NCI-H1105 treated with DMSO at 0.1 percent for 48 hours (cell line): Measurements from ENCODE around the gene DAPK1.
"Not testable (repeated sequence)": the region's sequence is repeated elsewhere in the genome, so short reads cannot be mapped to it uniquely, and the experiment has no call there.

Experiments used
- DNase-seq: peaks from one replicate; lab custom pipeline; 2025; lab: John Stamatoyannopoulos, UW

DAPK1 gene

DNA sequence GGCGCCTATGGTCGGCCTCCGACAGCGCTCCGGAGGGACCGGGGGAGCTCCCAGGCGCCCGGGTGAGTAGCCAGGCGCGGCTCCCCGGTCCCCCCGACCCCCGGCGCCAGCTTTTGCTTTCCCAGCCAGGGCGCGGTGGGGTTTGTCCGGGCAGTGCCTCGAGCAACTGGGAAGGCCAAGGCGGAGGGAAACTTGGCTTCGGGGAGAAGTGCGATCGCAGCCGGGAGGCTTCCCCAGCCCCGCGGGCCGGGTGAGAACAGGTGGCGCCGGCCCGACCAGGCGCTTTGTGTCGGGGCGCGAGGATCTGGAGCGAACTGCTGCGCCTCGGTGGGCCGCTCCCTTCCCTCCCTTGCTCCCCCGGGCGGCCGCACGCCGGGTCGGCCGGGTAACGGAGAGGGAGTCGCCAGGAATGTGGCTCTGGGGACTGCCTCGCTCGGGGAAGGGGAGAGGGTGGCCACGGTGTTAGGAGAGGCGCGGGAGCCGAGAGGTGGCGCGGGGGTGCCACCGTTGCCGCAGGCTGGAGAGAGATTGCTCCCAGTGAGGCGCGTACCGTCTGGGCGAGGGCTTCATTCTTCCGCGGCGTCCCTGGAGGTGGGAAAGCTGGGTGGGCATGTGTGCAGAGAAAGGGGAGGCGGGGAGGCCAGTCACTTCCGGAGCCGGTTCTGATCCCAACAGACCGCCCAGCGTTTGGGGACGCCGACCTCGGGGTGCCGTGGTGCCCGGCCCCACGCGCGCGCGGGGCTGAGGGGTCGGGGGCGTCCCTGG, 561 bp downstream of the DAPK1 start:
- peak; percentile 43 for DNase-seq

DNA sequence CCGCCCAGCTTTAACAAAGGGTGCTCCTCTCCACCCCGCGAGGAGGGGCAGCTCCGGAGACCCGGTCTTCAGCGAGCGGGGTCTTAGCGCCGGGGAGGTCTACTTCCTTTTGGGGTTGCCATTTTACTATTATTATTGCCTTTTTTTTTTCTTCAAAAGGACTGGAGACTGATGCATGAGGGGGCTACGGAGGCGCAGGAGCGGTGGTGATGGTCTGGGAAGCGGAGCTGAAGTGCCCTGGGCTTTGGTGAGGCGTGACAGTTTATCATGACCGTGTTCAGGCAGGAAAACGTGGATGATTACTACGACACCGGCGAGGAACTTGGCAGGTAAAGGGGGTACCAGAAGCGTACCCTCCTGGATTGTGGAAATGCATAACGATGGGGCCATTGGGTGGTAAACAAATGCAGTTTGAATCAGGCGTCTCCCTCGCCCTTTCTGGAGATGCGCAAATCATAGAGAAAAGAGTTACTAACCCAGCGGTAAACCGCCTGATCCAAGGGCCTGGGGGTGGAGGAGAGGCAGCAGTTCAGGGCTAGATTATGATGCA, 1.2 kb downstream of the DAPK1 start:
- peak; percentile 35 for DNase-seq

DNA sequence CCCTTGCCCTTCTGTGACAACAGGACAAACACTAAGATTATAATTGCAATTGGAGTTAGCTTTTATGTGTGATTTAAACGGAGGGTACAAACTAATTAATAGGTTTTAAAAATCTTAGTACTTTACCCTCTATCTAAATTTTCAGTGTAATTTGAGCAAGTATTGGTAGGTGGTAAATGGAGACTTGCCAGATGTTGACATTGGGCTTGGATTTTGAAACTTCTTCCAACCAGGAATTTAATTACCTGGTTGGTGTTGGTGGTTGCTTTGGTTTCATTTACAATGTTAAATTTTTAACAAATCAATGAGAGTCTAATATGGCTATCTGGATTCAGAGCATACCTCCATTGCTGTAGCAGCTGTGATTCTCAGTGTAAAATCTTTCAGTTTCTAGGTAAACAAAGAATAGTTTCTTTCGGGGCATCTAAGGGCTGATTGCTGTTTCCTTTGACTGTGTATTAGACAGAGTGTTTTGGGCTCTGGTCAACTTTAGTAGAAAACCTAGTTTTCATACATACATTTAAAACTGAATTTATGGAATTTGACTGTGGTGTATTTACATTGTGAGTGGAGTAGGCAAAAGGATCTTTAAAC, 1.9 kb downstream of the DAPK1 start:
- no peak for DNase-seq

DNA sequence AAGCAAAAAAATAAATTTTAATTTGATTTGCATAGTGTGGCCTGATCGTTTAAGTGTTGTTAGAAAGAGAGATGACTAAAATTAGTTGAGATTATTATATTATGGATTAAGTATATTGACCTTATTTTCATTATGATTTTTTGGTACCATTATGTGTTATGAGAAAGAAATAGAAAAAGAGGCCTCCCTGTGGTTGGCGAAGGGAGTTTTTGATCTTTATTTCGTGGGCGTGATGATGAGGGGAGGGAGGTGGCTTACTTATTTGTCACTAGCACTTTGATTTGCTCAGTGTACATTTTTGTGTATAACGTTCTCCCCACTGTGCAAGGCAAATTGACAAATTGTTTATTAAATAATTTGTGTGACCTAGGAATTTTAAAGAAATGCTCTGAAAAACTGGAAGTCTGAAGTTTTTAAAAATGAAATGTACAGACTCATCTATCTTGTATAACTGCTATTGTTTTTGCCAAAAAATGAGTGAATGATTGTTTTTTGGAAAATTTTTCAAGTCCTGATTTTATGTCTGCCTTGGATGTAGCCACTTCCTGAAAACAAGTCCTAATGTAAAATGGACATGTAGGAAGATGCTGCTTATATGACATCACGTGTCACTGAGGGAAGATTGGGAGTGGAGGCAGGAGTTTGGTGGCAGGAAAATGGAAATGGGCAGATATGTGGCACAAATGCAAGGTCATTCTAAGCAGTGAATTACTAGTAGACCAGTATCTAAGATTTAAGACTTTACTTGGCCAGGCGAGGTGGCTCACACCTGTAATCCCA, 3.0 kb downstream of the DAPK1 start:
- no peak for DNase-seq

DNA sequence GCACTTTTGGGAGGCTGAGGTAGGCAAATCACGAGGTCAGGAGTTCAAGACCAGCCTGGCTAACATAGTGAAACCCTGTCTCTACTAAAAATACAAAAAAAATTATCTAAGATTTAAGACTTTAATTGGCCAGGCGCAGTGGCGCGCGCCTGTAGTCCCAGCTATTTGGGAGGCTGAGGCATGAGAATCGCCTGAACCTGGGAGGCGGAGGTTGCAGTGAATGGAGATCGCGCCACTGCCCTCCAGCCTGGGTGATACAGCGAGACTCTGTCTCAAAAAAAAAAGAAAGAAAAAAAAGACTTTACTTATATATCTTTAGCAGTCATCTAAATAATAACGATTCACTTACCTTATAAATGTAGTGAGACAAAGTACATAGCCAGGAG, 3.6 kb downstream of the DAPK1 start:
- DNase-seq, result not testable (repeated sequence)

DNA sequence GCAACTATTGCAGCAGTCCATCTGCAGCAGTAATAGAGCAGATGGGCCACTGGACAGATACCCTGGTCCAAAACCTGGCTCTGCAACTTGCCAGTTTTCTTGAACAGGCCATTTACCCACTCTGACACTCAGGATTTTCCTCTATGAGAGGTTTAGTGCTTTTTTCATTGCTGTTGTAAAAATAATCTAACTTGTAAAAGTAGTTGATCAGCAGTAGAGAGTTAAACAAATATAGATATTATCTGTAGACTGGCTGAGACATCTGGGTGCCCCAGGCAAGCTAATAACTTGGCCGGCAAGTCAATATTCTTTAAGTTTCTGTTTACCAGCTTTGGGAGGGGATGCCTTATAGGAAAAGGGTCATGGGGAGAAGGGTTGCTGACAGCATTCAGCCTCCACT, 4.1 kb downstream of the DAPK1 start:
- no peak for DNase-seq

DNA sequence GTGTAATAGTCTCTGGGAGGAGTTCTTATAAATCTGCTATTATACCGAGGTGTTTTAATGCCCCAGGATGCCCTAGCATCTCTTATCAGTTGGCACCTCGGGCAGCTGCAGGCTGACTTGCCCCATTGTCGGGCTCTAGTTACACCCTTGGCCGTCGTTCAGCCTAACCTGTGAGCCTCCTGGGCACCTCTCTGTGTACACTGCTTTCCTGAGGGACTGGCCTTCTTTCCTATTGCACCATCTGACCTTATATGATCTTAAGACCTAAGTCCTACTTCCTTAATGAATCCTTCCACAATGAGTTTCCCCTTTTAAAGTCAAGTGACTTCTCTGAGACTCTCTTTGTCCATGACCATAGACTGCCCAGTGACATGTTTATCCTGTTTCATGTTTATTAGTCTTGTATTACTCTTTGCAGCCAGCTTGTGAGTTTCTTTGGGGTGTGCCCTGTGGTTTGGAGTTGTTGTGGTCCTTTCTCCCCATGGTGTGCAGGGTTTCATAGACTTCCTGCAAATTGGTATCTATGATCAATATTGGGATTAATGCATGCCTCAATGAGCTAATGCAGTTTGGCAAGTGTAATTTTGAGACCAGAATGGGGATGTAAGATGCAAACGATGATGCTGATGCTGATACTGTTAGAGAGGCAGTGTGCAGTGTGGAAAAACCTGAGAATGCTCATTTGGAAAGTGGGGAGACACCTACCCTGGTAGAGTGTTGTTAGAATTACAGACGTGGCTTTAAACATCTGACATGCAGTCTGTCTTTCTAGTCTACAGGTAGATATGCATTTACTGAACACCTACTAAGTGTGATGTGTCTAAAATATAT, 4.9 kb downstream of the DAPK1 start:
- DNase-seq, result no peak

DNA sequence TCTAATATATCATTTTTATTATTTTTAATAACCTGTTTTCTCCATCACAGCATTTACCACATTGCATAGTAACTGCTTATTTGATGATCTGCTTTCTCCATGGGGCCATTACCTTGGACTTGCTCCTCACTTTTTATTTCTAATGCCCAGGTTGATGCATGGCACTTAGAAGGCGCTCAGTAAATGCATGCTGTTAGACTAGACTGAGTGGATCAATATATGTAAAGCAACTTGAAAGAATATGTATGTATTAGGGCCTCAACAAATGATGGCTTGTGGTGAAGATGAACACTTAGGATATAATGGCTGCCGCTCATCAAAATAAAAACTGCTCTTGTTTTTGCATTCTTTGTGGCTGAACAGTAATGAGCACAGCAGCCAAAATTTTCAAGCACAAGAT, 5.8 kb downstream of the DAPK1 start:
- no peak for DNase-seq

DNA sequence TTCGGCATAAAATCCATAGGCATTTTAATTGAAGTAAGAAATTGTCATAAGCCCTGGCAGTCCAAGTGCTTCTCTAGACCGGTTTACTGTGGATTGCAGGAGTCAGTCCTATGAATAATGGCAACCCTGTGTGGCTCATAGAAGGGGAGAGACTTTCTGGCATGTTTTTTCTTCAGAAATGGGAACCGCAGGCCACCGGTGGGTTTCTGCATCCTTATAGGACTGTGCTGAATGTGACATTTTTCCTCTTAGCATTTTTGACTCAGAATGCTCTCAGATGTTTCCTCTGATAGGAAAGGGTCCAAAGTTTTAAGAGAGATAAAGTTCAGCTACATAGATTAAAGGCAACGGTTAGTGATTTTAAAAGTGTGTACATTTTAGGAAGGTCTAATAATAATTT, 6.3 kb downstream of the DAPK1 start:
- no peak for DNase-seq

DNA sequence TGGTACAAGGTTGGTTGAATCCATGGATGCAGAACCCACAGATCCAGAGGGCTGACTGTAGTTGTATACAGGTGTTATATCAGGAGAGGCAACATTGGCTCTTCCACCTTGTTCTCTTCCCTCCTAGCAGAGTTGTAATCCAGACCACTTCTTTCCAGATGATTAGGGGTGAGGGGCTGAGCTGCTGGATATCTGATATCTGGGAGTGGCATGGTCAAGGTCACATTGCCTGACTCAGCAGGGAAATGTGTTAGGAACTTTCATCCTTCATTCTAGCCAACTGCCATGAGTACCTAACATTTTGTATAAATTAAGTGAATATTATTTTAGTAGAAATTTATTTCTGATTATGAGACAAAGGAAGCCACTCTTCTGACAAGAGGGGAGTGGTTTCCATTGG, 7.3 kb downstream of the DAPK1 start:
- no peak for DNase-seq

DNA sequence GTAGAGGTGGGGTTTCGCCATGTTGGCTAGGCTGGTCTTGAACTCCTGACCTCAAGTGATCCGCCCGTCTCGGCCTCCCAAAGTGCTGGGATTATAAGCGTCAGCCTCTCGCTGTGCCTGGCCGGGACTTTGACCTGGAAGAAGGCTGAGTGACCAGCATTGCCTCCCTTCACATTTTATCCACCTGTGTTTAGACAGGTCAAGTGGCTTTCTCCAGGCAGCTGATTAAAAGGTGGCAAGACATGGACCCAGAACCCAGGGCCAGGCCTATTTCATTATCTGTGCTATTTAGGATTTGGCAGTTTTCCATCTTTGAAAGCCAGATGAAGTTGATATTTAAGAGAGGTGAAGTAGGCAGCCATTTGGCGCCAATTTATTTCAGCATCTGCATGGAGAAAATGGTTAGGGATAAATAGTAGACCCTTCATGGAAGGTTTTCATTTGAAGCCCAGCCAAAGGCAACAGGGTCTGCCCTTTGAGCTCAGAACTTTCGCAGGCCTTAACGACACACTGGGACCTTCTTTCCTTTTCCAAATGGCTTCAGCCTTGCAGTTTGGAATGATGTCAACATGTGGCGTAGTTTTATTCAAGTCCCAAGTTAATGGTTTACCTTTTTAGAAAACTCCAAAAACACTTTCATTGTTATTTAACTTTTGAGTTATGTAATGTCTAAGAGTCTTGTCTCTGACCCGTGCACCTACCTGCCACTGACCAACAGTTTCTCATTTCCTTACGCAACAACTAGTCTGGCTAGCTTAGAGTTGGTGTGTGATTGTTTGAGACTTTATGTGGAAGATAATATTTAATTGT, 8.4 kb downstream of the DAPK1 start:
- DNase-seq, result peak; percentile 41

DNA sequence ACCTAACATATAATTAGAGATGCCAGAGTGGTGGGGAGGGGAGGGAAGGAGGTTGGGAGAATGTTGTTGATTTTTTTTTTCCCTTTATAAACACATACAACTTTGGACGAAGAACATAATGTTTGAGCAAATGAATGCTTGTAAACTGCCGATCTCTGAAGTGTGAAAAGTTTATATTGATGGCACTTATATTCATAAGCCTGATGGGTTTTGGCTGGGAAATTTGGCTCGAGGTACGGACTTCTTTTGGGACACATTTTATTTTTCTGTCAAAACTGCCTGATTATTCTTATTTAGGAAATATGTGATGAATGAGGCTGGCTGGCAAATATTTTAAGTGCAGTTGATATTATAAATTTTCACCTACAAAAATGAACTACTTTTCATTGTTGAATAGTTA, 9.9 kb downstream of the DAPK1 start:
- DNase-seq, result no peak

DNA sequence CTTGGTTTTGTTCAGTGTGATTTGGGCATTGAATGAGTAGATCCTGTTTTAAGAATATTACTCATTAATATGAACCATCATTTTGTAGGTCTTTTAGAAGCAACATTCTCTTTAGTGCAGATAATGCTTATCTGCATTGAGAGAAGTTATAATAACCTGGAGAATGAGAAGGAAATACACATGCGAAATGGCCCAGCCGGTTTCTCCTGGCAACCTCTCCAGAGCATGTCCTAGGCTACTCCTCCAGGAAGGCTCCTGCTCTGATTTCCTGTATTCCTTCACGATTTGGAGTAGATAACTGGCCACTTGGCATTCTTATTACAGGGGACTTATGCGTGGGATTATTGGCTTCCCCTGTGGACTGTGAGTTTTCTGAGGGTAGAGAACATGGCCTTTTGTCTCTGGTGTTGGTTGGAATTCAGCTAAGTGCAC, 12.6 kb downstream of the DAPK1 start:
- DNase-seq, result no peak

DNA sequence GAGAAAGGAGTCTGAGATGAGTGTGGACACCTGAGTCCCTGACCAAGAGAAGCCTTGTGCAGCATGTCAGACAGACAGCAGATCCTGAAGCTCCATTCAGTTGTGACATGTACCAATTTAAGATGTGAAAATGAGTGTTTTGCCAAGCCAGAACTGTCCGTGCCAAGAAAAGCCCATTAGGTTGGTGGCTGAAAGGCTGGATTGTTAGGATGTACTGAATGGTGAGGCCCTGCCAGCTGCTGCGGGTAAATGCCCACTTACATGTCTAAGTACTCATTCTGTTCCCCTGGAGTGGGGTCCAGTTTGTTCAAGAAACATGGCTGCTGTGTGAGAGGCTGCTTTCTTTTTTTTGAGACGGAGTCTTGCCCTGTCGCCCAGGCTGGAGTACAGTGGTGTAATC, 14.6 kb downstream of the DAPK1 start:
- DNase-seq, result peak; percentile 89

DNA sequence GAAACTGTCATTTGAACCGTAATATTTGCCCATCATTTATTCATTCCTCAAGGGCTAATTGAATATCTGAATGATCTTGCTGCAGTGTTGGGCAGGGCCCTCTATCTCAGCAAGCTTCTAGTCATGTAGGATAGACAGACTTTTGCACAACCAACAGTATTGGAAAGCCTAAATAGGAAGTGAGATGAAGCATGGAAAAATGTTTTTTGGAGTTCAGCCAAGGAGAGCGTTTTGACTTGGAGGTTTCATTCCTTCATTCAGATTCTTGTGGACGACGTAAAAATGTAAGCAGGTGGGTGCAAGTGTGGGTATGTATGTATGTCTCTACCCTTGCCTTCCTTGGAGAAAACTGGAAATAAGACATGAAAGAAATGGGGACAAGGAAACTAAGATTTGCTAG, 15.5 kb downstream of the DAPK1 start:
- no peak for DNase-seq

DNA sequence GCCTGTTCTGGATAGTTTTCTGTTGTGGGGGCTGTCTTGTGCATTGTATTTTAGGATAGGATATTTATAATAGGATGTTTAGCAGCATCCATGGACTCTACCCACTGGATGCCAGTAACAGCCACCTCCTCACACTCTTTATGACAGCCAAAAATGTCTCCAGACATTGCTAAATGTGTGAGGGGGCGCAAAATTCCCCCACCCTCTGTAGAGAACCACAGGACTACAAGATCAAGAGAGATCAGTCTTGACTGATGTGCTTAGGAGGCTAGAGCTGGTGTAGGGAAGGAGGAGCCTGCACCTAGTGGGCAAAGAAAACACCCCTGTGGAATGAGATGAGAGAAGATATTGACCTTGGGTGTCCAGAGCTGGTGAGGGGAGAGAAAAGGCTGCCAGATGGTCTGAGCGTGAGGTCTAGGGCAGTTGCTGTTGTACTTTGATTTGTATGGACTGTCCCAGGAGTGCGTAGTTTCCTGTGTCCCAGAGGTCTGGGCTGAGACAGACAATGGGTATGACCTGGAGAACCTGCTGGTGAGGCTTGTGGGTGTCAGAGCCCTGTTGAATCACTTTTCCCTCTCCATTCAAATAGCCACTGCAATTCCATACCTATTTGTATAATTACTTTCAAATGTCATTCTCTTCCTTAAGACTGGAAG, 16.3 kb downstream of the DAPK1 start:
- DNase-seq, result no peak

DNA sequence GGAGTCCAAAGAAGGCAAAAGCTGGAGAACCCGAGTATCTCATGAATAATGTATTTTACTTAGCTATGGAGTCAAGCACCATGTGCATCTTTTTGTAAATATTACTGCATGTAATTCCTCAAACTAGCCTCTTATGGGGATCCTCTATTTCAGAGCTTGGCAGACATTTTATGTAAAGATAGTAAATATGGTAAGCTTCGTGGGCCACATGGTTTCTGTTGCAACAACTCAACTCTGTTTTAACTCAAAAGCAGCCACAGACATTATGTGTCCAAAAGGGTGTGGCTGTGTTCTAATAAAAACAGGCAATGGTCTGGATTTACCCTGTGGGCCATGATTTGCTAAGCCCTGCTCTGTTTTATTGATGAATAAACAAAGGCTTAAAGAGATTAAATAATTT, 17.3 kb downstream of the DAPK1 start:
- DNase-seq, result no peak

DNA sequence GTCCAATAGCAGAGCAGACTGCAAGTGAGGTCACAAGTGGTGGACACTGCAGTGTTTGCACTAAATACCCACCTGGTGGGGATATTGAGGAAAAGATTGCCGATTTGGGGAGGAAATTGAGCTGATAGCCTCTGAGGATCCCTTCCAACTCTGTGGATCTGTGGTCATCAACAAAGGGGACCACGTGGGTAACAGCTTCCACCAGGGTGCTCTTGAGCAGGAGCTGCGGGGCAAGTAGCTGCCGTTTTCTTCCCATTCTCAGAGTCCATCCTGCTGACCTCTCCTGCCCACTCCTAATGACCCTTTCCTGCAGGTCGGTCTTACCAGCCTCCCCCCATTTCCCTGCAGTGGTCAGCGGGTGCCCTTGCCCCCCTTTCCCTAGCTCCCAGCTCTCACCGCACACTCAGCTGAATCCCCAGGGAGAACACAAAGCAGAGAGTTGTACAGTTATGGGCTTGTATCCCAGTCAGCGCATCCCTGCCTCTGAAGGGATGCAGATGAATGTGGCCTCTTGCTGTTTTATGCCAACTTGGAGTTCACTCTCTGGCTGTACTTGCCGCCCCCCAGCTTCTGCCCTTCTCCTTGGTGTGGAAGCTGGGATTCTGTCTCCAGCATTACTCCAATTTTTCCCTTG, 18.0 kb downstream of the DAPK1 start:
- DNase-seq, result no peak

DNA sequence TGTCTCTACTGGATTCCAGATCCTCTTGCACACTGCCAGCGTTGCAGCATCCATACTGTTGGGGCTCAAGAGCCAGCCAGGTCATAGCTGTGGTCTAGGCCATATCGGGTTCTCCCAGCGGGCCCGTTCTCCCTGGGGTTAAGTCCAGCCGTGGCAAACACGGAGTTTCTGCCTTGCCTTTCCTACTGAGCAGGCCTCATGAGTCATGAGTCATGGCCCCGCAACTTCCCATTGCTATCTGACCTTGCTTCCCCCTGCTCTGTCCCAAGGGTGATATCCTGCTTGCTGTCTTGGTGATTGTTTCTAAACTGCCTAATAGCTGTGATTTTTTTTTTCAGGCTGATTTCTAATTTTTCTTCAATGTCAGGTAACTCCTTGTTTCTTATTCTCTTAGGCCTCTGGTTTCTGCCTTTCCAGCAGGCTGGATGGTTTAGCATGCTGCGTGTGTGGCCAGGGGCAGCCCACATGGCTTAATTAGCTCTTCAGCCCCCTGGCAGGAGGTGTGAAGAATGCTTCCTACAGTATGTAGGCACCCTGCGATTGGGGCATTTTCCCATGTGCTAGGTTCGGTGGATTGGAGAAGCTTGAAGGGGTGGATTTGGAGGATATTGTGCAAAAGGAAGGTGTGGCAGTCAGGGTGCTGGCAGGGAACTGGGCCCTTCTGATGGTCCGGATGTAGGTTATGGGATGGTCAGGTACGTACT, 18.7 kb downstream of the DAPK1 start:
- DNase-seq, result no peak

DNA sequence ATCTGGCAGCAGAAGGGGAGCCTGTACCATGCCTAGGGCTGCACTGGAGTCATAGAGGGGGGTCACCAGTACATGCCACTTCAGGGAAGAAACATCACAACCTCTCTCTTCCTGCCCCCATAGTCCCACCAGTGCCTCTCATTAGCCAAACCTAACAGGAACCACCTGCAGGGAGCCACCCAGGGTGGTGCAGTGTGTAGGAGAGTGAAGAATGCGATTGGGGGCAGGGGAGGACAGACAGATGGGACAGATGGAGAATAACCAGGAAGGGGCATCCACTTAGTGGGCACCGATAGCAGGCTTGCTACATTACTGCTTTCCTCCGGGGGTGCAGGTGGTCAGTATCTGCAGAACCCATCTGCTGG, 19.2 kb downstream of the DAPK1 start:
- no peak for DNase-seq
